ENCODE data around the gene PPP1R3C.

DNA sequence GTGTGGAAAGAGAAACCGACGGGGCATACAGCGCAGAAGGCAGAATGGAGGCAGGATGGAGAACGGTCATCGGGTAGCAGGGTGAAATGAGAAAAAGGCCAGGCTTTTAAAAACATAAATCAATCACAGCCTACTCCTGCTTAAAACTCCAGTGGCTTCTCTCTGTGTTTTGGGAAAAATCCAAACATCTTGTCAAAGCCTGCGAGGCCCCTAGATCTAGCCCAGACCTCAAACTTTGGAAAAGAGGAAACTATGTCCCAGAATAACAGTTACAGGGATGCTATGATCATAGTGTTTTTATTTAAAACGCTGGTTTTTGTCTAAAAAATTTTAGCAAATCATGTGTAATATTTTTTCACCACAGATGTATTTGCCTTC, 41.1 kb downstream of the PPP1R3C start:
- TF ChIP-seq, protein P1, sequence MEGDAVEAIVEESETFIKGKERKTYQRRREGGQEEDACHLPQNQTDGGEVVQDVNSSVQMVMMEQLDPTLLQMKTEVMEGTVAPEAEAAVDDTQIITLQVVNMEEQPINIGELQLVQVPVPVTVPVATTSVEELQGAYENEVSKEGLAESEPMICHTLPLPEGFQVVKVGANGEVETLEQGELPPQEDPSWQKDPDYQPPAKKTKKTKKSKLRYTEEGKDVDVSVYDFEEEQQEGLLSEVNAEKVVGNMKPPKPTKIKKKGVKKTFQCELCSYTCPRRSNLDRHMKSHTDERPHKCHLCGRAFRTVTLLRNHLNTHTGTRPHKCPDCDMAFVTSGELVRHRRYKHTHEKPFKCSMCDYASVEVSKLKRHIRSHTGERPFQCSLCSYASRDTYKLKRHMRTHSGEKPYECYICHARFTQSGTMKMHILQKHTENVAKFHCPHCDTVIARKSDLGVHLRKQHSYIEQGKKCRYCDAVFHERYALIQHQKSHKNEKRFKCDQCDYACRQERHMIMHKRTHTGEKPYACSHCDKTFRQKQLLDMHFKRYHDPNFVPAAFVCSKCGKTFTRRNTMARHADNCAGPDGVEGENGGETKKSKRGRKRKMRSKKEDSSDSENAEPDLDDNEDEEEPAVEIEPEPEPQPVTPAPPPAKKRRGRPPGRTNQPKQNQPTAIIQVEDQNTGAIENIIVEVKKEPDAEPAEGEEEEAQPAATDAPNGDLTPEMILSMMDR (conservative IDR thresholded peaks at IDR 0.05; ENCODE audit: low read length): no peak
- no peak for TF ChIP-seq EZH2phosphoT487 (IDR thresholded peaks at IDR 0.05; ENCODE audit: borderline replicate concordance, low read depth, low read length)

Data from OCI-LY7 (cell line).